IMR-90 (cell line): Measurements from ENCODE around the gene MAP2K5. TPM values are rescaled to one million over a fixed set of nuclear protein-coding genes. Genes with fewer than 3 reads are reported as not detected.

Experiments used
- ATAC-seq: fragments of 200-7000 bp; cut with Tn5 transposase; 2 replicates; pipeline ENCODE4 v1.9.1; 2020; ENCODE audit warnings: low read depth, mild to moderate bottlenecking, moderate library complexity
- BruUV-seq: library from RNA; stranded (reverse); fragments of 400-500 nt; replicated peaks from 2 replicates; lab custom pipeline; 2021; lab: Mats Ljungman, UMichigan
- CTCF ChIA-PET: fragments of 300-600 bp; formaldehyde crosslinking; extraction: SDS; loops from one replicate; lab custom pipeline; 2021; ENCODE audit warnings: antibody characterized with exemption; lab: Yijun Ruan, JAX
- POLR2A ChIA-PET: fragments of 300-600 bp; sonication (Branson Sonifier 250); formaldehyde crosslinking; loops from one replicate; lab custom pipeline; 2022; ENCODE audit warnings: antibody characterized with exemption; ENCODE audit not compliant: unreplicated experiment; lab: Charles Lee
- DNase-seq: peaks from one replicate; pipeline ENCODE4 v3.0.0; 2013
- H2AFZ ChIP-seq: replicated peaks from 2 replicates; pipeline ENCODE3; 2013; ENCODE audit warnings: low read length, mild to moderate bottlenecking; ENCODE audit not compliant: poor library complexity
- H2AK5ac ChIP-seq: 2 replicates; pipeline ENCODE4 v1.6.1; 2013; ENCODE audit warnings: low read depth, low read length, inconsistent platforms
- H2AK9ac ChIP-seq: replicated peaks from 2 replicates; pipeline ENCODE3; 2013; ENCODE audit warnings: mild to moderate bottlenecking, low read depth, low read length, moderate library complexity; ENCODE audit not compliant: poor library complexity
- H2BK120ac ChIP-seq: 2 replicates; pipeline ENCODE4 v1.6.1; 2013; ENCODE audit warnings: low read depth, low read length, inconsistent platforms
- H2BK15ac ChIP-seq: 3 replicates; pipeline ENCODE4 v1.6.1; 2013; ENCODE audit warnings: low read depth, low read length, inconsistent platforms
- H2BK20ac ChIP-seq: 2 replicates; pipeline ENCODE4 v1.6.1; 2013; ENCODE audit warnings: low read depth, mild to moderate bottlenecking, inconsistent platforms, low read length, moderate library complexity
- H2BK5ac ChIP-seq: 2 replicates; pipeline ENCODE4 v1.6.1; 2013; ENCODE audit warnings: mild to moderate bottlenecking, low read depth, low read length, inconsistent platforms; ENCODE audit not compliant: poor library complexity, severe bottlenecking
- H3K14ac ChIP-seq: replicated peaks from 2 replicates; pipeline ENCODE4 v1.6.1; 2013; ENCODE audit warnings: low read depth, low read length, inconsistent platforms
- H3K18ac ChIP-seq: 2 replicates; pipeline ENCODE4 v1.6.1; 2013; ENCODE audit warnings: low read depth, low read length, control low read depth
- H3K23ac ChIP-seq: 2 replicates; pipeline ENCODE4 v1.6.1; 2013; ENCODE audit warnings: low read depth, low read length, inconsistent platforms
- H3K27ac ChIP-seq: 2 replicates; pipeline ENCODE4 v1.5.1; 2013; ENCODE audit warnings: mild to moderate bottlenecking, control low read depth, low read length; ENCODE audit not compliant: insufficient read depth
- H3K27me3 ChIP-seq: 2 replicates; pipeline ENCODE4 v1.6.1; 2013; ENCODE audit warnings: low read length; ENCODE audit not compliant: control insufficient read depth, insufficient read depth
- H3K36me3 ChIP-seq: 2 replicates; pipeline ENCODE4 v1.6.1; 2013; ENCODE audit warnings: low read length, mixed read lengths; ENCODE audit not compliant: control insufficient read depth, insufficient read depth
- H3K4ac ChIP-seq: 2 replicates; pipeline ENCODE4 v1.6.1; 2013; ENCODE audit warnings: low read depth, low read length, inconsistent platforms
- H3K4me1 ChIP-seq: 2 replicates; pipeline ENCODE4 v1.6.1; 2013; ENCODE audit warnings: low read length, mixed read lengths; ENCODE audit not compliant: control insufficient read depth, insufficient read depth
- H3K4me2 ChIP-seq: 2 replicates; pipeline ENCODE4 v1.6.1; 2013; ENCODE audit warnings: low read depth, mild to moderate bottlenecking, control low read depth, low read length, moderate library complexity
- H3K4me3 ChIP-seq: 2 replicates; pipeline ENCODE4 v1.5.1; 2013; ENCODE audit warnings: low read depth, mild to moderate bottlenecking, control low read depth, low read length, moderate library complexity; ENCODE audit not compliant: insufficient read depth
- H3K56ac ChIP-seq: 2 replicates; pipeline ENCODE4 v1.6.1; 2013; ENCODE audit warnings: low read length, inconsistent platforms; ENCODE audit not compliant: insufficient read depth; ENCODE audit errors: extremely low read depth
- H3K79me1 ChIP-seq, 2 experiments: 2 replicates each; pipeline ENCODE4 v1.6.1; 2013; ENCODE audit warnings: low read length in 2 of 2, inconsistent platforms in 1 of 2, low read depth in 1 of 2
- H3K9ac ChIP-seq: 2 replicates; pipeline ENCODE4 v1.6.1; 2013; ENCODE audit warnings: low read depth, low read length, control low read depth
- H3K9me1 ChIP-seq: 2 replicates; pipeline ENCODE4 v1.6.1; 2013; ENCODE audit warnings: low read length, inconsistent platforms; ENCODE audit not compliant: insufficient read depth
- H3K9me3 ChIP-seq: 2 replicates; pipeline ENCODE4 v1.6.1; 2013; ENCODE audit warnings: low read length; ENCODE audit not compliant: control insufficient read depth, insufficient read depth
- H4K20me1 ChIP-seq: 2 replicates; pipeline ENCODE4 v1.6.1; 2013; ENCODE audit warnings: low read length, inconsistent platforms; ENCODE audit not compliant: insufficient read depth
- H4K5ac ChIP-seq: 2 replicates; pipeline ENCODE4 v1.6.1; 2013; ENCODE audit warnings: mild to moderate bottlenecking, low read depth, low read length, control low read depth
- H4K8ac ChIP-seq, 2 experiments: 2 replicates each; pipeline ENCODE4 v1.6.1; 2013; ENCODE audit warnings: low read depth in 2 of 2, low read length in 2 of 2, control low read depth in 1 of 2, inconsistent platforms in 1 of 2
- H4K91ac ChIP-seq: 2 replicates; pipeline ENCODE4 v1.6.1; 2013; ENCODE audit warnings: low read depth, low read length, inconsistent platforms; ENCODE audit not compliant: insufficient read depth
- BHLHE40 ChIP-seq: fragments of 150-350 bp; IDR thresholded peaks from 2 replicates; pipeline ENCODE4 v1.6.1; 2016; ENCODE audit warnings: mild to moderate bottlenecking, low read depth, low read length
- CHD1 ChIP-seq: IDR thresholded peaks from 2 replicates; pipeline ENCODE4 v1.6.1; 2012; ENCODE audit warnings: low read depth, low read length, improper control_type of control experiment
- RAD21 ChIP-seq: IDR thresholded peaks from 2 replicates; pipeline ENCODE4 v1.6.1; 2012; ENCODE audit warnings: low read length, improper control_type of control experiment
- RCOR1 ChIP-seq: IDR thresholded peaks from 2 replicates; pipeline ENCODE4 v1.6.1; 2012; ENCODE audit warnings: mild to moderate bottlenecking, low read length, improper control_type of control experiment; ENCODE audit not compliant: insufficient replicate concordance
- SMC3 ChIP-seq: fragments of 150-350 bp; IDR thresholded peaks from 2 replicates; pipeline ENCODE4 v1.6.1; 2016; ENCODE audit warnings: low read depth, mild to moderate bottlenecking, antibody characterized with exemption, low read length, moderate library complexity
- WGBS, 2 experiments: methylation state at CpG; one replicate each; pipeline versions ENCODE4 v1.1.5 to v1.1.7; 2013; ENCODE audit warnings: missing lambda C conversion rate in 2 of 2; ENCODE audit not compliant: insufficient read length in 1 of 2; ENCODE audit errors: extremely low coverage in 2 of 2; 5-methylcytosine and 5-hydroxymethylcytosine counted together
- dilution Hi-C: fragments of 300-500 bp; cut with HindIII; formaldehyde crosslinking; loops from one replicate; pipeline ENCODE4 v1.14.3; 2018; ENCODE audit warnings: low sequenced_read_pairs; ENCODE audit not compliant: unreplicated experiment
- in situ Hi-C: fragments of 300-500 bp; cut with MboI; formaldehyde crosslinking; loops from 3 replicates; pipeline ENCODE4 v1.14.3; 2019; ENCODE audit warnings: low sequenced_read_pairs, inconsistent platforms, mixed read lengths
- intact Hi-C: fragments of 100-400 bp; cut with micrococcal nuclease; formaldehyde crosslinking; loops from 2 replicates; pipeline ENCODE4 v1.10.0; 2022
- polyA plus RNA-seq, 3 experiments: library from polyadenylated mRNA; depleted of rRNA; stranded (reverse); fragments of >200 nt; gene quantifications; 2 replicates each; pipeline ENCODE4 v1.2.3, GENCODE V29; 2012; ENCODE audit warnings: low replicate concordance in 1 of 3
- total RNA-seq: library from RNA; depleted of rRNA; stranded (reverse); fragments of >200 nt; gene quantifications from 2 replicates; pipeline ENCODE4 v1.2.3, GENCODE V29; 2012
- TF ChIP-seq, protein P1 (sequence below): conservative IDR thresholded peaks from 2 replicates; pipeline ENCODE4 v1.5.1; 2012; ENCODE audit warnings: mild to moderate bottlenecking, low read depth, low read length, improper control_type of control experiment

MAP2K5 gene
- total and polyA plus RNA-seq, 2 of the 4 experiments (the other 2 are of a cell fraction): 1.6 to 6.1 TPM

DNA sequence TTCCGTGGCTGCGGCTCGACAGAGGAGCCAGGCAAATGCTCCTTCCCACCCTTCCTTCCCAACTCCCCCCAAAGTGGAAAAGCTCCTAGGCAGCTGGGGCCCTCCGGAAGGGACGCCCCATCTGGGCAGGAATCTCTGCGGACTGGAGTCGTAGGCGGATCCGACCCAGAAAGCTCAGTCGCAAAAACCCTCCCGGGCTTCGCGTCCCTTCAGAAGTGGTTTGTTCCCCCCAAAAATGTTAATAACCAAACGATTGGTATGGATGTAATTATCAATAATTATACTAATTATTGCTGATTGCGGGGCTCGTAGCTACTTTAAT is 293.6 kb downstream of the MAP2K5 start (continued):
- TF ChIP-seq SMC3: no peak
- TF ChIP-seq BHLHE40: no peak

DNA sequence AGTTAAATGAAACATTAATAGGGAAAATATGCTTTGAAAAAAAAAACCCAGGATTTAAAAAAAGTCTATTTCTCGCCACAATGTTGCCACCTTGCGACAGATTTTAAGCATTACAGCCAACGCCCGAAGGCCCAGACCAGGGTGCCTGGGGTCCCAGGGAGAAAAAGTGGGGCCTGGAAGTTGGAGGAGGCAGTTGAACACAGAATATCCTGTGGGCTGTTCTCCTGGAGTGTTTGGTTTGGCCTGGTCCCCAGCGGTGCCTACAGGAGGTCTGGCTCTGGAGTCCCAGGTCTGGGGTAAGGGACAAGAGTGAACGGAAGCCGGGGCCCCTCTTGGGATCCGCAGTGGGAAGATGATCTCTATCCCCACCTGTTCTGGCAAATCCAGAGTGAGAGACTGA is 294.0 kb downstream of the MAP2K5 start:
- no peak overlapping the region for H3K4me3 ChIP-seq
- in situ Hi-C loops (loop anchor here (5.0 kb wide), 2 partner anchors 379 to 894 kb away; no protein-coding TSS in a partner anchor), intact Hi-C loops (loop anchor here (1.0 to 10.0 kb wide), 5 partner anchors 336 to 772 kb away; partner anchors contain the start of gene SMAD3), dilution Hi-C loops (no loop called here)
- no peak overlapping the region for H2BK20ac ChIP-seq
- H3K23ac ChIP-seq: no peak overlapping the region
- no peak overlapping the region for H3K9ac ChIP-seq
- H2AFZ ChIP-seq: no peak overlapping the region
- no peak overlapping the region for H3K14ac ChIP-seq
- H4K91ac ChIP-seq: no peak overlapping the region
- H2AK5ac ChIP-seq: no peak overlapping the region
- no peak overlapping the region for H4K5ac ChIP-seq
- no peak overlapping the region for H2BK120ac ChIP-seq
- no peak overlapping the region for H2AK9ac ChIP-seq
- H3K27me3 ChIP-seq: peaks cover 58% of the 10 kb centered on the region
- H3K36me3 ChIP-seq: no peaks in the 10 kb centered on the region
- H3K4ac ChIP-seq: no peak overlapping the region
- peaks cover 4% of the 10 kb centered on the region; the same call in 1 of the 2 replicates for H3K4me1 ChIP-seq
- TF ChIP-seq RCOR1 (no peak), CHD1 (no peak), RAD21 (peak; percentile 80), SMC3 (peak; percentile 63)
- TF ChIP-seq, protein P1, sequence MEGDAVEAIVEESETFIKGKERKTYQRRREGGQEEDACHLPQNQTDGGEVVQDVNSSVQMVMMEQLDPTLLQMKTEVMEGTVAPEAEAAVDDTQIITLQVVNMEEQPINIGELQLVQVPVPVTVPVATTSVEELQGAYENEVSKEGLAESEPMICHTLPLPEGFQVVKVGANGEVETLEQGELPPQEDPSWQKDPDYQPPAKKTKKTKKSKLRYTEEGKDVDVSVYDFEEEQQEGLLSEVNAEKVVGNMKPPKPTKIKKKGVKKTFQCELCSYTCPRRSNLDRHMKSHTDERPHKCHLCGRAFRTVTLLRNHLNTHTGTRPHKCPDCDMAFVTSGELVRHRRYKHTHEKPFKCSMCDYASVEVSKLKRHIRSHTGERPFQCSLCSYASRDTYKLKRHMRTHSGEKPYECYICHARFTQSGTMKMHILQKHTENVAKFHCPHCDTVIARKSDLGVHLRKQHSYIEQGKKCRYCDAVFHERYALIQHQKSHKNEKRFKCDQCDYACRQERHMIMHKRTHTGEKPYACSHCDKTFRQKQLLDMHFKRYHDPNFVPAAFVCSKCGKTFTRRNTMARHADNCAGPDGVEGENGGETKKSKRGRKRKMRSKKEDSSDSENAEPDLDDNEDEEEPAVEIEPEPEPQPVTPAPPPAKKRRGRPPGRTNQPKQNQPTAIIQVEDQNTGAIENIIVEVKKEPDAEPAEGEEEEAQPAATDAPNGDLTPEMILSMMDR: peak; percentile 77
- H3K27ac ChIP-seq: no peak overlapping the region
- H2BK5ac ChIP-seq: no peak overlapping the region
- no TSS peak for BruUV-seq
- WGBS, 2 experiments: no CpG with 5 or more reads among the region's 8 CpGs
- peak; percentile 33 for DNase-seq
- no peak overlapping the region for H3K4me2 ChIP-seq
- ChIA-PET CTCF (interaction anchor here (0.7 to 2.1 kb wide), 2 partner anchors 379 to 422 kb away, joined by 3 to 7 read pairs; no protein-coding TSS in a partner anchor), POLR2A (no interaction called here)
- 0 out of 2 replicates have a peak, but pooled peaks cover 6% of the 10 kb centered on the region for H3K9me1 ChIP-seq
- no peaks in the 10 kb centered on the region for H3K9me3 ChIP-seq
- no peak overlapping the region for H3K56ac ChIP-seq
- H3K18ac ChIP-seq: no peak overlapping the region
- no peak overlapping the region for H4K8ac ChIP-seq
- H2BK15ac ChIP-seq: no peak overlapping the region
- H3K79me1 ChIP-seq: no peaks in the 10 kb centered on the region
- H4K20me1 ChIP-seq: no peaks in the 10 kb centered on the region
- ATAC-seq: no peak
